ENCODE data around the gene SLC38A10. TPM values are rescaled to one million over a fixed set of nuclear protein-coding genes. Genes with fewer than 3 reads are reported as not detected.

SLC38A10 gene
- total and polyA plus RNA-seq, 10 of the 15 experiments (the other 5 are each of a cell fraction or from before 2014, with no cell fraction given) = 0.52 to 67.9 (median 22.1) TPM

- ChIA-PET RAD21 (ENCODE audit: unreplicated experiment) (interaction anchor here (1.0 to 3.0 kb wide), 3 partner anchors 68 to 350 kb away, joined by 3 to 27 read pairs (median 3); no protein-coding TSS in a partner anchor), SMC1A (ENCODE audit: uncharacterized antibody, unreplicated experiment) (interaction anchor here (0.5 to 1.5 kb wide), 5 partner anchors 32 to 344 kb away, joined by 3 to 12 read pairs (median 4); no protein-coding TSS in a partner anchor), CTCF (interaction anchor here (0.6 to 3.4 kb wide), 13 partner anchors 14 to 835 kb away, joined by 3 to 44 read pairs (median 3); partner anchors contain the start of genes CEP131, NDUFAF8 and TEPSIN), POLR2A (interaction anchor here (0.5 kb wide), 1 partner anchor 254 kb away, joined by 6 read pairs; no protein-coding TSS in a partner anchor)
- DNase-seq (ENCODE audit: low read depth, low spot score) (no peak), ATAC-seq (peak; percentile 81), FAIRE-seq (peak; percentile 83)
- TF ChIP-seq CHD2 (IDR thresholded peaks at IDR 0.05; ENCODE audit: borderline replicate concordance, low read depth, low read length) (peak; percentile 28; the same call in 1 of the 2 replicates), RAD21 (IDR thresholded peaks at IDR 0.05; ENCODE audit: insufficient read depth, low read depth, low read length) (peak; percentile 70), MLLT1 (IDR thresholded peaks at IDR 0.05) (peak; percentile 83), NBN (IDR thresholded peaks at IDR 0.05) (peak; percentile 90), EED (IDR thresholded peaks at IDR 0.05; ENCODE audit: low read depth) (no peak), ASH2L (IDR thresholded peaks at IDR 0.05; ENCODE audit: borderline replicate concordance, low read depth) (no peak), YY1 (IDR thresholded peaks at IDR 0.05; ENCODE audit: low read depth, low read length) (peak; percentile 85), HDGF (IDR thresholded peaks at IDR 0.05) (peak; percentile 99), SMC3 (IDR thresholded peaks at IDR 0.05; ENCODE audit: borderline replicate concordance, low read length) (peak; percentile 92), YBX1 (IDR thresholded peaks at IDR 0.05) (0 out of 2 replicates have a peak, but pooled peaks have one; percentile 52), JUNB (IDR thresholded peaks at IDR 0.05) (no peak)
- TF ChIP-seq, protein P1, sequence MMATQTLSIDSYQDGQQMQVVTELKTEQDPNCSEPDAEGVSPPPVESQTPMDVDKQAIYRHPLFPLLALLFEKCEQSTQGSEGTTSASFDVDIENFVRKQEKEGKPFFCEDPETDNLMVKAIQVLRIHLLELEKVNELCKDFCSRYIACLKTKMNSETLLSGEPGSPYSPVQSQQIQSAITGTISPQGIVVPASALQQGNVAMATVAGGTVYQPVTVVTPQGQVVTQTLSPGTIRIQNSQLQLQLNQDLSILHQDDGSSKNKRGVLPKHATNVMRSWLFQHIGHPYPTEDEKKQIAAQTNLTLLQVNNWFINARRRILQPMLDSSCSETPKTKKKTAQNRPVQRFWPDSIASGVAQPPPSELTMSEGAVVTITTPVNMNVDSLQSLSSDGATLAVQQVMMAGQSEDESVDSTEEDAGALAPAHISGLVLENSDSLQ (IDR thresholded peaks at IDR 0.05) = peak; percentile 32
- TF ChIP-seq, protein P2, sequence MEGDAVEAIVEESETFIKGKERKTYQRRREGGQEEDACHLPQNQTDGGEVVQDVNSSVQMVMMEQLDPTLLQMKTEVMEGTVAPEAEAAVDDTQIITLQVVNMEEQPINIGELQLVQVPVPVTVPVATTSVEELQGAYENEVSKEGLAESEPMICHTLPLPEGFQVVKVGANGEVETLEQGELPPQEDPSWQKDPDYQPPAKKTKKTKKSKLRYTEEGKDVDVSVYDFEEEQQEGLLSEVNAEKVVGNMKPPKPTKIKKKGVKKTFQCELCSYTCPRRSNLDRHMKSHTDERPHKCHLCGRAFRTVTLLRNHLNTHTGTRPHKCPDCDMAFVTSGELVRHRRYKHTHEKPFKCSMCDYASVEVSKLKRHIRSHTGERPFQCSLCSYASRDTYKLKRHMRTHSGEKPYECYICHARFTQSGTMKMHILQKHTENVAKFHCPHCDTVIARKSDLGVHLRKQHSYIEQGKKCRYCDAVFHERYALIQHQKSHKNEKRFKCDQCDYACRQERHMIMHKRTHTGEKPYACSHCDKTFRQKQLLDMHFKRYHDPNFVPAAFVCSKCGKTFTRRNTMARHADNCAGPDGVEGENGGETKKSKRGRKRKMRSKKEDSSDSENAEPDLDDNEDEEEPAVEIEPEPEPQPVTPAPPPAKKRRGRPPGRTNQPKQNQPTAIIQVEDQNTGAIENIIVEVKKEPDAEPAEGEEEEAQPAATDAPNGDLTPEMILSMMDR (IDR thresholded peaks at IDR 0.05 in 2 of 3, conservative IDR thresholded peaks at IDR 0.05 in 1 of 3; ENCODE audit: control insufficient read depth in 2 of 3, extremely low read depth in 1 of 3, insufficient read depth in 1 of 3, low read depth in 3 of 3, low read length in 3 of 3) = peak; percentile 60 to 85 (median 72)
- TF ChIP-seq, protein P3, sequence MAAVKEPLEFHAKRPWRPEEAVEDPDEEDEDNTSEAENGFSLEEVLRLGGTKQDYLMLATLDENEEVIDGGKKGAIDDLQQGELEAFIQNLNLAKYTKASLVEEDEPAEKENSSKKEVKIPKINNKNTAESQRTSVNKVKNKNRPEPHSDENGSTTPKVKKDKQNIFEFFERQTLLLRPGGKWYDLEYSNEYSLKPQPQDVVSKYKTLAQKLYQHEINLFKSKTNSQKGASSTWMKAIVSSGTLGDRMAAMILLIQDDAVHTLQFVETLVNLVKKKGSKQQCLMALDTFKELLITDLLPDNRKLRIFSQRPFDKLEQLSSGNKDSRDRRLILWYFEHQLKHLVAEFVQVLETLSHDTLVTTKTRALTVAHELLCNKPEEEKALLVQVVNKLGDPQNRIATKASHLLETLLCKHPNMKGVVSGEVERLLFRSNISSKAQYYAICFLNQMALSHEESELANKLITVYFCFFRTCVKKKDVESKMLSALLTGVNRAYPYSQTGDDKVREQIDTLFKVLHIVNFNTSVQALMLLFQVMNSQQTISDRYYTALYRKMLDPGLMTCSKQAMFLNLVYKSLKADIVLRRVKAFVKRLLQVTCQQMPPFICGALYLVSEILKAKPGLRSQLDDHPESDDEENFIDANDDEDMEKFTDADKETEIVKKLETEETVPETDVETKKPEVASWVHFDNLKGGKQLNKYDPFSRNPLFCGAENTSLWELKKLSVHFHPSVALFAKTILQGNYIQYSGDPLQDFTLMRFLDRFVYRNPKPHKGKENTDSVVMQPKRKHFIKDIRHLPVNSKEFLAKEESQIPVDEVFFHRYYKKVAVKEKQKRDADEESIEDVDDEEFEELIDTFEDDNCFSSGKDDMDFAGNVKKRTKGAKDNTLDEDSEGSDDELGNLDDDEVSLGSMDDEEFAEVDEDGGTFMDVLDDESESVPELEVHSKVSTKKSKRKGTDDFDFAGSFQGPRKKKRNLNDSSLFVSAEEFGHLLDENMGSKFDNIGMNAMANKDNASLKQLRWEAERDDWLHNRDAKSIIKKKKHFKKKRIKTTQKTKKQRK (IDR thresholded peaks at IDR 0.05; ENCODE audit: low read depth, low read length) = no peak
- intact Hi-C loops (cut with micrococcal nuclease; ENCODE audit: unreplicated experiment) = loop anchor here (1.0 to 10.0 kb wide), 3 partner anchors 231 to 349 kb away; partner anchors contain the start of gene ACTG1
- H4K20me1 ChIP-seq (ENCODE audit: control insufficient read depth, insufficient read depth) = no peaks in the 10 kb centered on the region
- H3K4me3 ChIP-seq = no peak overlapping the region
- no peak overlapping the region for H2AFZ ChIP-seq (ENCODE audit: control insufficient read depth, low read depth, low read length)
- H3K4me2 ChIP-seq (ENCODE audit: control insufficient read depth, insufficient read depth) = no peak overlapping the region
- no peaks in the 10 kb centered on the region for H3K9me3 ChIP-seq (replicated peaks; ENCODE audit: control insufficient read depth, insufficient read depth, low read length)
- H3K4me1 ChIP-seq (ENCODE audit: control insufficient read depth, insufficient read depth, low read length) = no peaks in the 10 kb centered on the region
- no peaks in the 10 kb centered on the region for H3K27me3 ChIP-seq (replicated peaks in 1 of 2; ENCODE audit: control insufficient read depth in 2 of 2, insufficient read depth in 2 of 2, low read length in 1 of 2)
- no TSS peak for BruUV-seq (replicated peaks)
- H3K9ac ChIP-seq (ENCODE audit: control insufficient read depth, insufficient read depth, low read length) = no peak overlapping the region
- H3K27ac ChIP-seq (ENCODE audit: control insufficient read depth, insufficient read depth) = no peak overlapping the region
- peaks cover 2% of the 10 kb centered on the region in 2 experiments; a peak in 3 of 4 replicates for H3K36me3 ChIP-seq (ENCODE audit: control insufficient read depth in 2 of 2, insufficient read depth in 2 of 2, low read length in 1 of 2)
- in situ Hi-C loops (cut with MboI) = no loop called here
- no peaks in the 10 kb centered on the region for H3K79me2 ChIP-seq (ENCODE audit: control insufficient read depth, insufficient read depth, low read length)
- 57% methylated on average over 19 of the region's 19 CpGs for WGBS (ENCODE audit: insufficient coverage, insufficient replicate concordance, low lambda C conversion rate, missing lambda C conversion rate)
These were observed 41.6 kb downstream of the SLC38A10 start for GRCh38 chr17:81253358-81254131.
